Keratinocyte (primary cell): ENCODE data around the gene SWAP70.

ENCODE experiments used
- CTCF ChIP-seq, 3 experiments: IDR thresholded peaks in 1 of 3; conservative IDR thresholded peaks in 1 of 3; optimal IDR thresholded peaks in 1 of 3; 2 replicates in 2 of 3; 3 replicates in 1 of 3; pipeline versions ENCODE3 to v1.5.1; 2011; ENCODE audit warnings: low read length in 3 of 3, mild to moderate bottlenecking in 3 of 3, moderate library complexity in 2 of 3, control low read depth in 1 of 3, inconsistent platforms in 1 of 3; ENCODE audit not compliant: insufficient read depth in 2 of 3; ENCODE audit errors: extremely low read depth in 1 of 3
- EZH2 ChIP-seq: IDR thresholded peaks from one replicate; pipeline ENCODE4 v1.6.1; 2012; ENCODE audit warnings: inconsistent platforms, mild to moderate bottlenecking, low read length, moderate library complexity

GRCh38 chr11:9687711-9688477 lies 24.0 kb downstream of the SWAP70 start:
- no peak for TF ChIP-seq CTCF (optimal IDR thresholded peaks at IDR 0.05 in 1 of 3, IDR thresholded peaks at IDR 0.05 in 1 of 3, conservative IDR thresholded peaks at IDR 0.05 in 1 of 3; ENCODE audit: extremely low read depth in 1 of 3, insufficient read depth in 2 of 3, low read length in 3 of 3)
- TF ChIP-seq EZH2: no peak
